ENCODE results near the gene TNNT3.

TNNT3 gene

DNA sequence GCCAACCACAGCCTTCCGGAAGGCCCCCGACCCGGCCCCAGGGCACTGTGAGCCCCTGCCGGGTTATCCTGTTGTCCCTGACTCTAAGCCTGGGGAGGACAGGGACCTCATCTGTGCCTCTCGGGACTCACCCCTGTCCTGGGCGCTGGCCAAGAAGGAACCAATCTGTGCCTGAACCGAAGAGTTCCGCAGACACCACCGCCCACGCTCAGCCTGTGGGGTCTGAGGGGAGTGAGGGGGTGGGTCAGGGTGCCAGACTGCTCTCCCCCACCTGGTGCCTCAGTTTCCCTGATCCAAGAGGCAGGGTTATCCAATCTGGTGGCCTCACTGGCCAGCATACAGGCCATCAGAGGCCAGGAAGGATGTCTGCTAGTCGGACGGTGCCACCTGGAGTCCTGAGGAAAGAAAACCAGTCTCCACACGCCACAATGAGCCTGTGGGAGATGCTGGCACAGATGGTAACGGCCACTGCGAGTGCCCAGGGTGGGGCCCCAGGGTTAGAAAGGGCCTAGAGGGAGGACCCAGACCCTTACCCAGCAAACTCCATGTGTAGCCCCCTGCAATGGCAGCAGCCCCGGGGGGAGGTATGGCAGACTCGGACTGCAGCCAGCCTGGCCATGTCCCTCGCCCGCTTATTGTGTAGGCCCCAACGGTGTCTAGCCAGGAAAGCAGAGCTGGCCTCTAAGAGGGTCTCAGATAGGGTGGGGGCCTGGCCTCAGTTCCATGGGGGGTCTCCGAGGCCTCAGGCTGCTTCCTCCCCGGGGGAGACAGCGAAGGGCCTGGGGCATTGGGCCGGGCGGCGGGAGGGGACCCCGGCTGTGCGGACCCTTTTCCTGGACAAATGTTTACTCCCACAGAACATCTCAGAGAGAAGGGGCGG lies 827 bp upstream of the TNNT3 start:
- no peak overlapping the region for H3K27ac ChIP-seq (ENCODE audit: low read depth, low read length)
- H3K4me1 ChIP-seq (ENCODE audit: control insufficient read depth, insufficient read depth, low read length) = no peaks in the 10 kb centered on the region
- H3K9me3 ChIP-seq (ENCODE audit: control insufficient read depth, insufficient read depth, low read depth, low read length) = no peaks in the 10 kb centered on the region
- no peaks in the 10 kb centered on the region; the same call in 1 of the 2 replicates for H3K27me3 ChIP-seq (ENCODE audit: control insufficient read depth, insufficient read depth, low read length)
- no peaks in the 10 kb centered on the region for H3K36me3 ChIP-seq (ENCODE audit: control insufficient read depth, insufficient read depth, low read length)
- no peak overlapping the region for H3K9ac ChIP-seq (ENCODE audit: low read length)
- no peak overlapping the region for H3K4me3 ChIP-seq (ENCODE audit: low read depth, low read length)

GRCh38 chr11:1920128-1920908 lies 815 bp downstream of the TNNT3 start:
- H3K36me3 ChIP-seq (ENCODE audit: control insufficient read depth, insufficient read depth, low read length) = no peaks in the 10 kb centered on the region
- H3K9me3 ChIP-seq (ENCODE audit: control insufficient read depth, insufficient read depth, low read depth, low read length) = no peaks in the 10 kb centered on the region
- H3K4me3 ChIP-seq (ENCODE audit: low read depth, low read length) = no peak overlapping the region
- no peaks in the 10 kb centered on the region; the same call in 1 of the 2 replicates for H3K27me3 ChIP-seq (ENCODE audit: control insufficient read depth, insufficient read depth, low read length)
- H3K4me1 ChIP-seq (ENCODE audit: control insufficient read depth, insufficient read depth, low read length) = no peaks in the 10 kb centered on the region
- H3K9ac ChIP-seq (ENCODE audit: low read length) = no peak overlapping the region
- H3K27ac ChIP-seq (ENCODE audit: low read depth, low read length) = no peak overlapping the region

GRCh38 chr11:1920909-1921573 lies 1.5 kb downstream of the TNNT3 start:
- H3K27ac ChIP-seq (ENCODE audit: low read depth, low read length) = no peak overlapping the region

GRCh38 chr11:1921574-1922141 lies 2.2 kb downstream of the TNNT3 start:
- H3K27ac ChIP-seq (ENCODE audit: low read depth, low read length) = no peak overlapping the region
- no peaks in the 10 kb centered on the region; the same call in 1 of the 2 replicates for H3K27me3 ChIP-seq (ENCODE audit: control insufficient read depth, insufficient read depth, low read length)
- H3K9me3 ChIP-seq (ENCODE audit: control insufficient read depth, insufficient read depth, low read depth, low read length) = no peaks in the 10 kb centered on the region
- H3K9ac ChIP-seq (ENCODE audit: low read length) = no peak overlapping the region
- H3K4me1 ChIP-seq (ENCODE audit: control insufficient read depth, insufficient read depth, low read length) = no peaks in the 10 kb centered on the region
- H3K36me3 ChIP-seq (ENCODE audit: control insufficient read depth, insufficient read depth, low read length) = no peaks in the 10 kb centered on the region
- H3K4me3 ChIP-seq (ENCODE audit: low read depth, low read length) = no peak overlapping the region

More at GRCh38 chr11:1920909-1921573, 1.5 kb downstream of the TNNT3 start:
- Histone ChIP-seq H3K9me3 (ENCODE audit: control insufficient read depth, insufficient read depth, low read depth, low read length) (no peaks in the 10 kb centered on the region), H3K4me1 (ENCODE audit: control insufficient read depth, insufficient read depth, low read length) (no peaks in the 10 kb centered on the region), H3K27me3 (ENCODE audit: control insufficient read depth, insufficient read depth, low read length) (no peaks in the 10 kb centered on the region; the same call in 1 of the 2 replicates), H3K4me3 (ENCODE audit: low read depth, low read length) (no peak overlapping the region), H3K36me3 (ENCODE audit: control insufficient read depth, insufficient read depth, low read length) (no peaks in the 10 kb centered on the region), H3K9ac (ENCODE audit: low read length) (no peak overlapping the region)

DNA sequence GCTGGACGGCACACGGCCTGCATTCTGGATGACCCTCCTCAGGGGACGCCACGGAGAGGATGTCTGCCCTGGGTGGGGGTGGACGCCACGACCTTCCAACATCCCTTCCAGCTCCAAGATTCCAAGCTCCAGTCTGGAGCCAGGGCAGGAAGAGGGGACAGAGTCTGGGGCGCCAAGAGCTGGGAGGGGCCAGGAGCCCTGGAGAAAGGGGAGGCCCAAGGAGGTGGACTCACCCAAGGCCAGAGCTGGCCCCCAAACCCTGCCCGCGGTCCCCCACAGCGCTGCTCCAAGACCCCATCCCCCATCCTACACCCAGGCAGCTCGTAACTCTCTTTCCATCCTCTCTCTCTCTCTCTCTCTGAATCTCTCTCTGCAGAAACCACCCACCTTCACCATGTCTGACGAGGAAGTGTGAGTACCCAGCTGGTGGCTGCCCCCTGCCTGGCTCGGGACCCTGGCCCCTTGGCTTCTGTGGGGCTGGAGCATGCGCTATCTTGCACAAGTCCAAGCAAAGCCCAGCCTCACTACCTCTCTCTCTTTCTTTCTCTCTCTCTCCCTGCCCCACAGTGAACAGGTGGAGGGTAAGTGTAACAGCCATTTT lies 3.1 kb downstream of the TNNT3 start:
- H3K36me3 ChIP-seq (ENCODE audit: control insufficient read depth, insufficient read depth, low read length) = no peaks in the 10 kb centered on the region
- no peak overlapping the region for H3K9ac ChIP-seq (ENCODE audit: low read length)
- H3K4me3 ChIP-seq (ENCODE audit: low read depth, low read length) = no peak overlapping the region
- H3K4me1 ChIP-seq (ENCODE audit: control insufficient read depth, insufficient read depth, low read length) = peaks cover 5% of the 10 kb centered on the region; the same call in 1 of the 2 replicates
- H3K27me3 ChIP-seq (ENCODE audit: control insufficient read depth, insufficient read depth, low read length) = no peaks in the 10 kb centered on the region; the same call in 1 of the 2 replicates
- H3K9me3 ChIP-seq (ENCODE audit: control insufficient read depth, insufficient read depth, low read depth, low read length) = no peaks in the 10 kb centered on the region
- H3K27ac ChIP-seq (ENCODE audit: low read depth, low read length) = no peak overlapping the region

- Histone ChIP-seq H3K36me3 (ENCODE audit: control insufficient read depth, insufficient read depth, low read length) (no peaks in the 10 kb centered on the region), H3K4me1 (ENCODE audit: control insufficient read depth, insufficient read depth, low read length) (peaks cover 5% of the 10 kb centered on the region; the same call in 1 of the 2 replicates), H3K4me3 (ENCODE audit: low read depth, low read length) (no peak overlapping the region), H3K27me3 (ENCODE audit: control insufficient read depth, insufficient read depth, low read length) (no peaks in the 10 kb centered on the region; the same call in 1 of the 2 replicates), H3K9ac (ENCODE audit: low read length) (no peak overlapping the region), H3K9me3 (ENCODE audit: control insufficient read depth, insufficient read depth, low read depth, low read length) (no peaks in the 10 kb centered on the region), H3K27ac (ENCODE audit: low read depth, low read length) (no peak overlapping the region)
These were observed 3.9 kb downstream of the TNNT3 start for GRCh38 chr11:1923201-1923956.

DNA sequence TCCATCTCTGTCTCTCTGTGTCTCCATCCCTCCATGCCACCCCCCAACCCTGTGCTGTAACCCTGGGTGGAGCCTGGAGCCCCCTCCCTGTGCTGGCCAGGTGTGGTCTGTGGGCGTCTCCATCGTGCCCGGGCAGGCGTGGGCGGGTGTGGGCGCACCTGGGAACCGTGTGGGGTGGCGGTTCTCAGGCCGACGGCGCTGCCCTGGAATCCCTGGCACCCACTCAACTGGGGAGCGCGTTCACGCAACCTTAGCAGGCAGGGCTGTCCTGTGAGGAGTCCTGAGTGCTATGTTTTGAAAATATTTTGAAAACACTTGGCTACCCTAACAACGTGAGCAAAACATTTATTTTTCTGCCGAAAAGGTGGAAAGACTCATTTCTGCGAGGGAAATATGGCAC lies 4.7 kb downstream of the TNNT3 start:
- H3K27me3 ChIP-seq (ENCODE audit: control insufficient read depth, insufficient read depth, low read length) = no peaks in the 10 kb centered on the region; the same call in 1 of the 2 replicates
- no peaks in the 10 kb centered on the region for H3K9me3 ChIP-seq (ENCODE audit: control insufficient read depth, insufficient read depth, low read depth, low read length)
- no peak overlapping the region for H3K27ac ChIP-seq (ENCODE audit: low read depth, low read length)
- no peaks in the 10 kb centered on the region for H3K36me3 ChIP-seq (ENCODE audit: control insufficient read depth, insufficient read depth, low read length)
- H3K9ac ChIP-seq (ENCODE audit: low read length) = no peak overlapping the region
- no peak overlapping the region for H3K4me3 ChIP-seq (ENCODE audit: low read depth, low read length)
- H3K4me1 ChIP-seq (ENCODE audit: control insufficient read depth, insufficient read depth, low read length) = peaks cover 5% of the 10 kb centered on the region; the same call in 1 of the 2 replicates

DNA sequence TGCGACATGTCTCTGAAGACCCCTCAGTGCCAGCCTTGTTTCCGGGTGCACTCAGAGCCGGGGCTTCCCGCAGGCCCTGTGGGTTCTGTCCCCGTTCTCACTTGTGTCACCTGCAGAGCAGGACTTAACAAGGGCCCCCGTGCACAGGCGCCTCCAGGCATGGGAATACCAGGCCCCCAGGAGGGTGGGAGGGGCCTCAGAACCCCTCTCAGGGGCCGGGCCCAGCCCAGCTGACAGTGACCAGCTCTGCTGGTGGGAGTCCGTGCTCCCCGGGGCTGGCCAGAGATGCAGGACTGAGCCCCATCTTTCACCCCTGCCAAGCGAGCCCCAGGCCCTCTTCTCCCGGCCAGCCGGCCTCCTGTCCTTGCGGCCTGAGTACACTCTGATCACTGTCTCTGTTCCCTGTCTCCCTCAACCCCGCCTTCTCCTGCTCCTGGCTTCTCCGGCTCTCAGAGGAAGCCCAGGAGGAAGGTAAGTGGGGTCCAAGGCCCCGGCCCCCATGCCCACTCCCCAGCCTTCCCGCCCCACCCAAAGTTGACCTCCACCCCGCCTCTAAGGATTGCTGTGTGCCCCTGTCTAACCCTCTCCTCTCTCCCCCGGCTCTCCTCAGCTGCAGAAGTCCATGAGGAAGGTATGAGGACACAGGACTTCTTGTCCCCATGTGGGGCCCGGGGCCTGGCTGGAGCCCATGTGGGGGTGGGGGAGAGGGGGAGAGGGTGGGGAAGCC lies 5.3 kb downstream of the TNNT3 start:
- no peaks in the 10 kb centered on the region for H3K36me3 ChIP-seq (ENCODE audit: control insufficient read depth, insufficient read depth, low read length)
- no peak overlapping the region for H3K27ac ChIP-seq (ENCODE audit: low read depth, low read length)
- H3K4me3 ChIP-seq (ENCODE audit: low read depth, low read length) = no peak overlapping the region
- peaks cover 5% of the 10 kb centered on the region; the same call in 1 of the 2 replicates for H3K4me1 ChIP-seq (ENCODE audit: control insufficient read depth, insufficient read depth, low read length)
- H3K9me3 ChIP-seq (ENCODE audit: control insufficient read depth, insufficient read depth, low read depth, low read length) = no peaks in the 10 kb centered on the region
- H3K9ac ChIP-seq (ENCODE audit: low read length) = no peak overlapping the region
- no peaks in the 10 kb centered on the region; the same call in 1 of the 2 replicates for H3K27me3 ChIP-seq (ENCODE audit: control insufficient read depth, insufficient read depth, low read length)

- Histone ChIP-seq H3K36me3 (ENCODE audit: control insufficient read depth, insufficient read depth, low read length) (no peaks in the 10 kb centered on the region), H3K9me3 (ENCODE audit: control insufficient read depth, insufficient read depth, low read depth, low read length) (no peaks in the 10 kb centered on the region), H3K9ac (ENCODE audit: low read length) (no peak overlapping the region), H3K27me3 (ENCODE audit: control insufficient read depth, insufficient read depth, low read length) (no peaks in the 10 kb centered on the region; the same call in 1 of the 2 replicates), H3K27ac (ENCODE audit: low read depth, low read length) (no peak overlapping the region), H3K4me1 (ENCODE audit: control insufficient read depth, insufficient read depth, low read length) (peaks cover 5% of the 10 kb centered on the region; the same call in 1 of the 2 replicates), H3K4me3 (ENCODE audit: low read depth, low read length) (no peak overlapping the region)
These were observed 6.1 kb downstream of the TNNT3 start for GRCh38 chr11:1925373-1926155.

All from HUES6 (cell line).